Esophagus muscularis mucosa (tissue), 4 donors: ENCODE measurements around the gene USE1. TPM values are rescaled to one million over a fixed set of nuclear protein-coding genes. Genes with fewer than 3 reads are reported as not detected.
"Not testable (repeated sequence)": the region's sequence is repeated elsewhere in the genome, so short reads cannot be mapped to it uniquely, and the experiment has no call there.

Source experiments
- DNase-seq: peaks from one replicate; pipeline ENCODE4 v3.0.0-alpha.2; 2017; ENCODE audit errors: extremely low spot score
- H3K27ac ChIP-seq, 4 donors: fragments of 200-600 bp; sonication (generic); replicated peaks in 1 of 4; 1 replicate in 3 of 4; 2 replicates in 1 of 4; pipeline ENCODE4 v1.5.1; 2016 to 2019; ENCODE audit warnings: mild to moderate bottlenecking in 1 of 4
- H3K27me3 ChIP-seq, 4 donors: fragments of 200-600 bp; sonication (generic); one replicate each; pipeline versions ENCODE4 v1.5.1 to v1.6.0; 2016 to 2019
- H3K36me3 ChIP-seq, 4 donors: fragments of 200-600 bp; sonication (generic); one replicate each; pipeline ENCODE4 v1.5.1; 2016 to 2019
- H3K4me1 ChIP-seq, 4 donors: fragments of 200-600 bp; sonication (generic); one replicate each; pipeline ENCODE4 v1.5.1; 2016 to 2019
- H3K4me3 ChIP-seq, 4 donors: fragments of 200-600 bp; sonication (generic); 1 replicate in 2 of 4; 2 replicates in 2 of 4; pipeline ENCODE4 v1.5.1; 2016 to 2019; ENCODE audit warnings: mild to moderate bottlenecking in 4 of 4, moderate library complexity in 1 of 4
- H3K9me3 ChIP-seq, 4 donors: fragments of 200-600 bp; sonication (generic); 1 replicate in 3 of 4; 2 replicates in 1 of 4; pipeline ENCODE4 v1.5.1; 2016 to 2019
- CTCF ChIP-seq, 3 experiments: fragments of 200-600 bp in 2 of 3; fragments of 450-650 bp in 1 of 3; sonication (generic) in 2 of 3; IDR thresholded peaks; one replicate each; pipeline ENCODE4 v1.5.1; 2017 to 2019; ENCODE audit warnings: antibody characterized with exemption in 3 of 3, mild to moderate bottlenecking in 2 of 3, moderate library complexity in 1 of 3
- EP300 ChIP-seq: sonication (generic); formaldehyde crosslinking; IDR thresholded peaks from one replicate; pipeline ENCODE4 v1.6.1; 2017; ENCODE audit warnings: antibody characterized with exemption
- POLR2A ChIP-seq: fragments of 450-650 bp; IDR thresholded peaks from one replicate; pipeline ENCODE4 v1.6.1; 2017; ENCODE audit warnings: antibody characterized with exemption, moderate library complexity, mild to moderate bottlenecking, low read depth
- POLR2AphosphoS5 ChIP-seq, 2 donors: sonication (generic); formaldehyde crosslinking; IDR thresholded peaks; one replicate each; pipeline ENCODE4 v1.6.1; 2017; ENCODE audit warnings: antibody characterized with exemption in 2 of 2
- WGBS: methylation state at CpG from one replicate; pipeline ENCODE4 v1.1.5; 2018; 5-methylcytosine and 5-hydroxymethylcytosine counted together
- intact Hi-C: fragments of 100-400 bp; cut with DNase I; formaldehyde crosslinking; loops from one replicate; pipeline ENCODE4 v1.15.1; 2023
- total RNA-seq, 4 donors: library from RNA; depleted of rRNA; stranded (reverse); fragments of >200 nt; gene quantifications; one replicate each; pipeline versions ENCODE4 v1.1.0 to v1.2.1, GENCODE V29; 2016

The USE1 gene
- total RNA-seq, 4 donors from 2014 or later: 20.7 to 26.2 (median 21.3) TPM

- no peak for DNase-seq
- peaks cover 47 to 92% (median 87%) of the 10 kb centered on the region in 4 donors for H3K36me3 ChIP-seq
- H3K27ac ChIP-seq: no peak overlapping the region
These were observed 31.3 kb upstream of the USE1 start for GRCh38 chr19:17183858-17184321.

GRCh38 chr19:17184371-17184841, 30.8 kb upstream of the USE1 start:
- intact Hi-C loops: no loop called here
- no peaks in the 10 kb centered on the region for H3K9me3 ChIP-seq
- H3K27me3 ChIP-seq: no peaks in the 10 kb centered on the region
- H3K4me3 ChIP-seq: no peak overlapping the region
- no peak overlapping the region for H3K27ac ChIP-seq
- H3K4me1 ChIP-seq: no peaks in the 10 kb centered on the region
- no peak for DNase-seq
- TF ChIP-seq EP300 (no peak), POLR2AphosphoS5 (IDR thresholded peaks at IDR 0.05) (no peak), POLR2A (no peak), CTCF (IDR thresholded peaks at IDR 0.05) (no peak)
- peaks cover 52 to 94% (median 88%) of the 10 kb centered on the region in 4 donors for H3K36me3 ChIP-seq
- WGBS: 88% methylated on average over 9 of the region's 12 CpGs

More at GRCh38 chr19:17183858-17184321, 31.3 kb upstream of the USE1 start:
- H3K27me3 ChIP-seq: no peaks in the 10 kb centered on the region
- WGBS: 75% methylated on average over 11 of the region's 11 CpGs
- H3K9me3 ChIP-seq: no peaks in the 10 kb centered on the region
- no peak for TF ChIP-seq CTCF (IDR thresholded peaks at IDR 0.05)
- intact Hi-C loops: no loop called here
- H3K4me1 ChIP-seq: no peaks in the 10 kb centered on the region
- H3K4me3 ChIP-seq: no peak overlapping the region

GRCh38 chr19:17185590-17185989, 29.6 kb upstream of the USE1 start:
- Histone ChIP-seq H3K27me3 (no peaks in the 10 kb centered on the region), H3K36me3 (peaks cover 63 to 100% (median 95%) of the 10 kb centered on the region in 4 donors), H3K27ac (no peak overlapping the region), H3K9me3 (no peaks in the 10 kb centered on the region), H3K4me3 (no peak overlapping the region), H3K4me1 (no peaks in the 10 kb centered on the region)
- no peak for DNase-seq
- WGBS: 87% methylated on average over 8 of the region's 8 CpGs
- intact Hi-C loops: no loop called here
- TF ChIP-seq EP300: no peak
- TF ChIP-seq POLR2AphosphoS5 (IDR thresholded peaks at IDR 0.05): no peak
- TF ChIP-seq POLR2A: no peak
- TF ChIP-seq CTCF (IDR thresholded peaks at IDR 0.05): no peak

- DNase-seq, H3K9me3 ChIP-seq, intact Hi-C loops, H3K4me1 ChIP-seq, H3K27ac ChIP-seq, H3K4me3 ChIP-seq, H3K27me3 ChIP-seq: not testable (repeated sequence)
- peaks cover 87 to 100% (median 92%) of the 10 kb centered on the region in 4 donors for H3K36me3 ChIP-seq
- WGBS: 78% methylated on average over 6 of the region's 6 CpGs
These were observed 23.4 kb upstream of the USE1 start for GRCh38 chr19:17191736-17192135.

GRCh38 chr19:17192751-17193150, 22.4 kb upstream of the USE1 start:
- intact Hi-C loops: no loop called here
- 95% methylated on average over 7 of the region's 26 CpGs for WGBS
- H3K27ac ChIP-seq: no peak overlapping the region
- no peaks in the 10 kb centered on the region for H3K9me3 ChIP-seq
- DNase-seq: no peak
- no peaks in the 10 kb centered on the region for H3K27me3 ChIP-seq
- no peak for TF ChIP-seq EP300
- no peak for TF ChIP-seq POLR2AphosphoS5 (IDR thresholded peaks at IDR 0.05)
- TF ChIP-seq CTCF (IDR thresholded peaks at IDR 0.05): no peak
- TF ChIP-seq POLR2A: no peak
- no peaks in the 10 kb centered on the region for H3K4me1 ChIP-seq
- peaks cover 84 to 100% (median 89%) of the 10 kb centered on the region in 4 donors for H3K36me3 ChIP-seq
- H3K4me3 ChIP-seq: no peak overlapping the region
